22Rv1 (cell line): ENCODE measurements around the gene GABPB1.

Experiments
- ZFX ChIP-seq: fragments of 450-650 bp; IDR thresholded peaks from 2 replicates; pipeline ENCODE4 v1.6.1; 2017; ENCODE audit warnings: antibody characterized with exemption, borderline replicate concordance
- TF ChIP-seq, protein P1 (sequence below): fragments of 450-650 bp; IDR thresholded peaks from 2 replicates; pipeline ENCODE4 v1.5.1; 2017; ENCODE audit warnings: mild to moderate bottlenecking

DNA sequence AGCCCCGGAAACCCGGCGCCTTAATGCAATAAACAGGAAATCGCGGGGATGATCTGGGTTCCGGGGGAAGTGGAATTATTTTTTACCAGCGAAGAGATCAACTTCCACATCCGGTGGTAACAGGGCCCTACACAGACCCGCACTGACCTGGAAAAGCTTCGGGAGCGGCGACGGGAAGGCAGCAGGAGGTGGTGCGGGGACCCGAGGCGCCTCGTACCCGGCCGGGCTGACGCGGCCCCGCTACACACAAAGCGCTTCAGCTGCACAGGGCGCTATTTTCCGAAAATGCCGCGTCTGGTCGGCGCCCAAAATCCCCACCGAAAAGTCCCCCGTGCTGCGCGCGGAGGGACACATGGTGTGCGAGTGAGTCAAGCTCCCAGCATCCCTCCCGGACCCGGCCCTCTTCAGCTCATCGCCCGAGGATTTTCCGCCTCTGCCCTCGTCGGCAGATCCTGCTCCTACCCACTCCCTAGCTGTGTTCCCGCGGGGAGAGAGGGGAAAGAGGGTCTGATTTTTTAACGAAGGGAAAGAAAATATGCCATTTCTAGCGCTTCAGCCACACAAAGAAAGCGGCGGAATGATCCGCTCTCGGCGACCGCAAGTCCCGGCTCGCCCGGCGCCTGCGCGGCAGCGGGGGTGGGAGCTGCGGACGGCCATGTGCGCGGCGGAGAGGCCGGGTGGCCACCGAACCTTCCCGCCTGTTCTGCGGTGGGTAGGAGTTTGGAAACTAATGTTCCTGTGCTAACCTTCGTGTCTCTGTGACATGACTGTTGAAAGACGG lies at the start of gene GABPB1:
- TF ChIP-seq, protein P1, sequence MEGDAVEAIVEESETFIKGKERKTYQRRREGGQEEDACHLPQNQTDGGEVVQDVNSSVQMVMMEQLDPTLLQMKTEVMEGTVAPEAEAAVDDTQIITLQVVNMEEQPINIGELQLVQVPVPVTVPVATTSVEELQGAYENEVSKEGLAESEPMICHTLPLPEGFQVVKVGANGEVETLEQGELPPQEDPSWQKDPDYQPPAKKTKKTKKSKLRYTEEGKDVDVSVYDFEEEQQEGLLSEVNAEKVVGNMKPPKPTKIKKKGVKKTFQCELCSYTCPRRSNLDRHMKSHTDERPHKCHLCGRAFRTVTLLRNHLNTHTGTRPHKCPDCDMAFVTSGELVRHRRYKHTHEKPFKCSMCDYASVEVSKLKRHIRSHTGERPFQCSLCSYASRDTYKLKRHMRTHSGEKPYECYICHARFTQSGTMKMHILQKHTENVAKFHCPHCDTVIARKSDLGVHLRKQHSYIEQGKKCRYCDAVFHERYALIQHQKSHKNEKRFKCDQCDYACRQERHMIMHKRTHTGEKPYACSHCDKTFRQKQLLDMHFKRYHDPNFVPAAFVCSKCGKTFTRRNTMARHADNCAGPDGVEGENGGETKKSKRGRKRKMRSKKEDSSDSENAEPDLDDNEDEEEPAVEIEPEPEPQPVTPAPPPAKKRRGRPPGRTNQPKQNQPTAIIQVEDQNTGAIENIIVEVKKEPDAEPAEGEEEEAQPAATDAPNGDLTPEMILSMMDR = no peak
- no peak for TF ChIP-seq ZFX
